Globus pallidus (tissue), 1 donor: ENCODE results near the gene SLC35C1.
"Not testable (repeated sequence)": the region's sequence is repeated elsewhere in the genome, so short reads cannot be mapped to it uniquely, and the experiment has no call there.

Experiments used
- DNase-seq: peaks from one replicate; pipeline ENCODE4 v3.0.0-alpha.2; 2015; ENCODE audit warnings: low spot score

The SLC35C1 gene

GRCh38 chr11:45788887-45789286 lies 16.1 kb upstream of the SLC35C1 start:
- DNase-seq, result no peak

DNA sequence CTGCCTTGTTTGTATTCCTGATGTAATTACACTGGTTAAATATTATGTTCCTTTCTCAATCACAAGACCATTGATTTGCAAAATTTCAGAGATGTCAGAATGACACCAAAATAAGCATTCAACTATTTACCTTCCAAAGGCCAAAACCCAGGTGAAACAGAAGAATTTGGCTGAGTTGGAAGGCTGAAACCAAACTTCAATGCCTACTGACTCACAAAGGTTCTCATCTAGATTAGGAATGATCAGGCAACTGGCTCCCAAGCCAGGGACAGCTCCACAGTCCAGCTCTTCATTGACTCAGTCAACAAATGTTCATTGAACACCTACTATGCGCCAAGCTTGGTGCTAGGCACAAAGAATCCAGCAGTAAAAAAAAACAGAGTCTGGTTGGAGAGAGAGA lies 13.4 kb upstream of the SLC35C1 start:
- DNase-seq, result no peak

GRCh38 chr11:45794169-45794568 lies 10.8 kb upstream of the SLC35C1 start:
- no peak for DNase-seq

- no peak for DNase-seq
Observed at GRCh38 chr11:45795379-45795778, 9.6 kb upstream of the SLC35C1 start.

DNA sequence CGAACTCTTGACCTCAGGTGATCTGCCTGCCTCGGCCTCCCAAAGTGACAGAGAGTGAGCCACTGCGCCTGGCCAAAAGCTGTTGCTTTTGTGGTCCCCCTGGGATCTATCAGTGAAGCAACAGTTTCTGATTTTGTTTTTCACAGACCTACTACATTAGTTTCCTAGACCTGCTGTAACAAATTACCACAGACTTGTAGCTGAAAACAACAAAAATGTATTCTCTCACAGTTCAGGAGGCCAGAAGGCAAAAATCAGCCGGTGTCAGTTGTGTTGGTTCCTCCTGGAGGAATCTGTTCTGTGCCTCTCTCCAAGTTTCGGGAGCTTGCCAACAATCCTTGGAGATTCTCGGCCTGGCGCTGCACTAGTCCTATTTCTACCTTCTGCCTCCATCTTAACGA lies 8.5 kb upstream of the SLC35C1 start:
- no peak for DNase-seq

- DNase-seq, result no peak
Observed at GRCh38 chr11:45798793-45799441, 6.0 kb upstream of the SLC35C1 start.

GRCh38 chr11:45799562-45799961 lies 5.4 kb upstream of the SLC35C1 start:
- DNase-seq, result no peak

DNA sequence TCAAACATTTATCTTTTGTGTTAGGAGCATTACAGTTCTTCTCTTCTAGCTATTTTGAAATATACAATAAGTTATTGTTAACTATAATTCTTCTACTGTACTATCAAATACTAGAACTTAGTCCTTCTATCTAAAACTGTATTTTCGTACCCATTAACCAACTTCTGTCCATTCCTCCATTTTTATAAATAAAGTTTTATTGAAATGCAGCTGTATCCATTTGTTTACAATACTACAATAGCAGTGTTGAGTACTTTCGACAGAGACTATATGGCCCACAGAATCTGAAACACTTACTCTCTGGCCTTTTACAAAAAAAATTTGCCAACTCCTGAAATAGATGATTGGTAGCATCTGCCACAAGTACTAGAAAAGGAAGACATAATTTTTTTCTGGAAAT lies 4.7 kb upstream of the SLC35C1 start:
- no peak for DNase-seq

DNA sequence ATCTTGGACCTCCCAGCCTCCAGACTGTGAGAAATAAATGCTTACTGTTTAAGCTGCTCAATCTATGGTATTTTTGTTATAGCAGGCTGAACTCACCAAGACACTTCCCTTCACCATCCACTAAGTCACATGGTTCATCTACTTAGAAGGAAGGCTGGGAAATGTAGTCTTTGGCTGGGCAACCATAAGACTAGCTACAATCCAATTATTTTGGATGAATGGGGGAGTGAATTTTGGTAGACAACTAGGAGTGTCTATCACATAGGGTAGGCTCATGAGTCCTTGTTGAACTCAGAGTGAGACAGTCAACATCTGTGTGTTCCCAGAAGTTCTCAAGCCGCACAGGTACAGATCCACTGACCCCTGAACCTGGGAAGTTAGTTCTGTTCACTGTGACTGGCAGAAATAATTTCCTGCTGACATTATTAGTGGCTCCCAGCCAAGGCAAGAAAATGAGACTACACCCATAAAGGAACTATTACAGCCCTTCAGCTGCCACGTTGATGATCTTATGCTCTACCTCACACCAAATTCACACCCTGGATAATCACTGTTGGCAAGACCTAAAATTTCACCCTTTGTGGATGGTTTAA lies 3.1 kb upstream of the SLC35C1 start:
- DNase-seq, result no peak

GRCh38 chr11:45802531-45803317 lies 2.2 kb upstream of the SLC35C1 start:
- DNase-seq, result no peak

DNA sequence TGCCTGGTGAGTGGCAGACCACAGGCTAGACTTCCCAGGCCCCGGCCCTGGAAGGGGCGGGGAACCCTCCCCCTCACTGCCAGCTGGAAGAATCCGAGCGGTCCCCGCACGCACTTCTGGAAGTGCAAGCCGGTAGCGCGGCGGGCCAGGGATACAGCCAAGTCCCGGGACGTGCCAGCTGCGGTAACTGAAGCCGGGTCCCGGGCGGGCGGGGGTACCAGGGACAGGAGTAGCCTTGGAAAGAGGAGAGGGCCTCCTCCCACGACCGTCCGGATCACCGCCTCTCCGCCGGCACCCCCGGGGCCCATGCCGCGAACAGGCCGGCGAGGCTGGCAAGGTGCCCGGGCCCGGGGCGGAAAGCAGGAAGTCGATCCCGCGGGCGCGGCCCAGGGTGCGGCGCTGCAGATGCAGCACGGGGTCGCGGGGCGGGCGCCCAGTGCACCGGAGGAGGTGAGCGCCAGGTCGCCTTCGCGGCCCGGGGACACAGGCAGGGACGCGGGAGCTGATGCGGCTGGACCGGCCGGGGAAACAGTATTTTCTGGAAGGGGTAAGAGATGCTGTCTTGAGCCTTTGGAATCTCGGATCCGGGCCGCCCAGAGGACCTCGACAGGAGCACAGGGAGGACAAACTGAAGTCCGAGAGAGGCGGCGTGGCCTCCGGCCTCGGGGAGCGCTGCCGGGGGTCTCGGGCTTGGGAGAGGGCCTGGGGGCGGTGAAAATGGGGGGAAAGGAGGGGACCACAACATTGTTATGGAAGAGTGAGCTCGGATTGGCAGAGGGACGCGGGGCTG lies 783 bp upstream of the SLC35C1 start:
- peak; percentile 54 for DNase-seq

- DNase-seq, result no peak
Observed at GRCh38 chr11:45805305-45806071, 539 bp downstream of the SLC35C1 start.

- no peak for DNase-seq
Observed at GRCh38 chr11:45806072-45806933, 1.4 kb downstream of the SLC35C1 start.

DNA sequence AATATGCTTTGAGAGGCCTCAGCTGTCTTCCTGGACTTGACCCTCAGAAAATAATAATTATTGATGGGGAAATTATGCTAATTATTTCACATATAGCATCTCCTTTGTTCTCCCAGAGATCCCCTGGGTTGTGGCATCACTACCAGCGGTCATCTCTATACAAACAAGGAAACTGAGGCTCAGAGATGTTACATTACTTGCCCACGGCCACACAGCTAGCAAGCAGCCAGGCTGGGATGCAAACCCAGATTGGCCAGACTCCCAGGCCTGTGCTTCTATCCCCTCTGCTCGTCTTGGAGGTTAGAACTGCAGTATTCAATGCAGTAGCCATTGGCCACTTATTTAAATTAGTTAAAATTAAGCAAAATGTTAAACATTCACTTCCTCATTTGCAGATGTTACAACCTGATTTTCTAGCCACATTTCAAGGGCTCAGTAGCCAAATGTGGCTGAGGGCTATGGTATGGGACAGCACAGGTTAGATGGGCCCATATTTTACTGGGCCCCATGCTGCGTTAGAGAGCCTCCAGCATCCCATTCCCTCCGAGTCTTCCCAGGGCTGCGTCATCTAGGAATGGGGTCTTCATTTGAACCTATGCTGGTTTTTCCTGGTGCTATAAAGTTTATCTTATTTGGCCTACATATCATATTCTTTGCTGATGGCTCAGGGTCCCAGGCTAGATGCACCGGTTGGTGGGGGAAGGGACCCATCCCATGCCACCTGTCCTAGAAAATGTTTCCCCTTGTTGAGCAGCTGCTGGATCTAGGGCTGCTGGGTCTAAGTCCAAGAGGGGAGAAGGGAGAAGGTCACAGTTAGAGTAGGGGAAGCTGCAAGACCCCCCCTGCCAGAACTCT lies 2.2 kb downstream of the SLC35C1 start:
- no peak for DNase-seq

DNA sequence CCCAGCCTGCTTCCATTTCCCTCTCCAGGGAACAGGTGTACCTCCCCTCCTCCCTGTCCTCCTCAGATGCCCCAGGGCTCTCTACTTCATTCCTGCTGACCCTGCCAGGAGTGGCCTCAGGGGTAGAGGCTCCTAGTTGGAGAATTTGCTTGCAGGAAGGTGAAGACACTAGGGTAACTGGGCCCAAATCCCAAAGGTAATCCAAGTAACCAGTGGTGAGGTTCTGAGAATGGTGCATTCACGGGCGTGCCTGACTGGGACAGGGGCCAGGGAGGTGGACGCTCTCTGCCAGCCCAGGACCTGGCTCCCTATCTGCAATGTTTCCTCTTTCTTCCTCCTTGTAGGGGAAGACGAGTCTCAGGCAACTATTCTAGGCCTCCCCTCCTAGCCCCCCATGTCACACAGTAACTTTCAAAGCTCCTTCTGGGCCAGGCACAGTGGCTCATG lies 2.9 kb downstream of the SLC35C1 start:
- no peak for DNase-seq

GRCh38 chr11:45808427-45808826 lies 3.5 kb downstream of the SLC35C1 start:
- not testable (repeated sequence) for DNase-seq

GRCh38 chr11:45809456-45810395 lies 4.8 kb downstream of the SLC35C1 start:
- no peak for DNase-seq

DNA sequence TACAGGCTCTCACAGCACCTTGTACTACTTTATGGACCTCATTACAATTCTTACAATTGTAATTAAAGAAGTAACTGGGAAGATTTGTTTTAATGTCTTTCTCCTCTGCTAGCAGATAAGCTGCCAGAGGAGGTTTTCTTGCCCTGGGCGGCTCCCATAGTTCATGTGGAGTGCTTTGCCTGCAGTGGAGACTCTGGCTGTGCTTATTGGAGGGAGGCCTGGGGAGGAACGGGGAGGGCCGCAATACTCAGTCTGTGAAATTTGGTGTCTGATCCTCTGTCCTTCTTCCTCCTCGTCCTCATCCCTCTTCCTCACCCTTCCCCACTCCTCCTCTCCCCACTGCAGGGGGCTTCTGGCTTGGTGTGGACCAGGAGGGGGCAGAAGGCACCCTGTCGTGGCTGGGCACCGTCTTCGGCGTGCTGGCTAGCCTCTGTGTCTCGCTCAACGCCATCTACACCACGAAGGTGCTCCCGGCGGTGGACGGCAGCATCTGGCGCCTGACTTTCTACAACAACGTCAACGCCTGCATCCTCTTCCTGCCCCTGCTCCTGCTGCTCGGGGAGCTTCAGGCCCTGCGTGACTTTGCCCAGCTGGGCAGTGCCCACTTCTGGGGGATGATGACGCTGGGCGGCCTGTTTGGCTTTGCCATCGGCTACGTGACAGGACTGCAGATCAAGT lies 5.6 kb downstream of the SLC35C1 start:
- no peak for DNase-seq
